ENCODE measurements around the gene AK2.
A peak's percentile ranks its signal among the peaks of the same experiment; 100 is the strongest.
"Not testable (repeated sequence)": the region's sequence is repeated elsewhere in the genome, so short reads cannot be mapped to it uniquely, and the experiment has no call there.

AK2 gene

GRCh38 chr1:33050221-33051076 is 13.8 kb upstream of the AK2 start:
- peak; percentile 97 for DNase-seq (ENCODE audit: low spot score)

- no peak for DNase-seq (ENCODE audit: low spot score)
These were observed 12.7 kb upstream of the AK2 start for GRCh38 chr1:33049371-33049770.

GRCh38 chr1:33048426-33048825 is 11.7 kb upstream of the AK2 start:
- no peak for DNase-seq (ENCODE audit: low spot score)

DNA sequence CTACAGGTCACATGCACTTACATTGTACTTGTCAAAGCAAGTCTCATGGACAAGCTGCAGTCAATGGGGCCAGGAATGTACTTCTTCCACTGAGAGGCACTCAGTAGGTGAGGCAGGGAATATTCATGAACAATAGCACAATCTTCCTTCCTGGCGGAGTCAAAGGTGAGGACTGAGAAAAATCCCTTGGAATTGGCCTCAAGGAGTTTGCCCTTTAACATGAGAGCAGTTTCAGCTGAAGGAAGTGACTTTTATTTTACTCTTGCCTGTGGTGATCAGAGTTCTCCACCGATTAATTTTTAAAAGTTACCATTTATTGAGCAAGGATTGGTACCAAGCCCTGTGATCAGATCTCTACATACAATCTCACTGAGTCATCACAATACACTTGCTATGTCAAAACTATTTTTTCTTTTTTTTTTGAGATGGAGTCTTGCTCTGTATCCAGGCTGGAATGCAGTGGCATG is 11.2 kb upstream of the AK2 start:
- DNase-seq (ENCODE audit: low spot score), result no peak

DNA sequence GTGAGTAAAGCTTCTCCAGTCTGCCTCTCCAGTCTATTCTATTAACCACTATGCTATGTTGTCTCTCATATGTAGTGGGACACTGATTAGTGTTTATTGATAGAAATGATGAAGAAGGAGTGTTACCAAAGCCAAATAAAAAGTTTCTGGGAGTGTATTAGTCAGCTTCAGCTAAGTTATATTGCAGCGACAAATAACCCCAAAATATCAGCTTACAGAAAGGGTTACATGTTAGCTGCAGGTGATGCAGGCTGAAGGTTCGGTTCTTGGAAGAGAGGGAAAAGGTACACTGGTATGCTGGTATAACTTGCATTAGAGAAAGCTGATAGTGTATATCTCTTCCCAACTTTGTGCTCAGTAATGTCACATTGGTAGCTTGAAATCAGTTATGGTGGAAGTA is 10.6 kb upstream of the AK2 start:
- DNase-seq (ENCODE audit: low spot score), result no peak

GRCh38 chr1:33046234-33046633 is 9.6 kb upstream of the AK2 start:
- not testable (repeated sequence) for DNase-seq (ENCODE audit: low spot score)

- DNase-seq (ENCODE audit: low spot score), result no peak
These were observed 9.1 kb upstream of the AK2 start for GRCh38 chr1:33045814-33046213.

DNA sequence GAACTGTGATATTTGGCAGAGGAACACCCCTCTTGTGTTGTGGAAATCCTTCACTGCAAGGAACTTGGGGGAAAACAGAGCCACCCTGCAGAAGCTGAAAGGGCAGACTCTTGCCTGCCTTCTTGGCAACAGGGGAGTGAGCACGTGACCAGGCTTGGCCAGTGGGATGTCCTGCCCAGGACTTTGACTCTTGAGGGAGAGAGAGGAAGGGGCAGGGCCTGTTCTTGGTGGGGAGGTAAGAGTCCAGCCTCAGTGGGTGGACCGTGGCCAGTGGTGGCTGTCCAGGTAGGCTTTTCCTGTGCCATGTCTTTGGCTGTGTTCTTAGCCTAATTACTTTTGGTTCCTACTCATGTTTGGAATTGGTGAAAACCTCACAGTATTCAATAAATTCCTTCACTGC is 8.6 kb upstream of the AK2 start:
- no peak for DNase-seq (ENCODE audit: low spot score)

DNA sequence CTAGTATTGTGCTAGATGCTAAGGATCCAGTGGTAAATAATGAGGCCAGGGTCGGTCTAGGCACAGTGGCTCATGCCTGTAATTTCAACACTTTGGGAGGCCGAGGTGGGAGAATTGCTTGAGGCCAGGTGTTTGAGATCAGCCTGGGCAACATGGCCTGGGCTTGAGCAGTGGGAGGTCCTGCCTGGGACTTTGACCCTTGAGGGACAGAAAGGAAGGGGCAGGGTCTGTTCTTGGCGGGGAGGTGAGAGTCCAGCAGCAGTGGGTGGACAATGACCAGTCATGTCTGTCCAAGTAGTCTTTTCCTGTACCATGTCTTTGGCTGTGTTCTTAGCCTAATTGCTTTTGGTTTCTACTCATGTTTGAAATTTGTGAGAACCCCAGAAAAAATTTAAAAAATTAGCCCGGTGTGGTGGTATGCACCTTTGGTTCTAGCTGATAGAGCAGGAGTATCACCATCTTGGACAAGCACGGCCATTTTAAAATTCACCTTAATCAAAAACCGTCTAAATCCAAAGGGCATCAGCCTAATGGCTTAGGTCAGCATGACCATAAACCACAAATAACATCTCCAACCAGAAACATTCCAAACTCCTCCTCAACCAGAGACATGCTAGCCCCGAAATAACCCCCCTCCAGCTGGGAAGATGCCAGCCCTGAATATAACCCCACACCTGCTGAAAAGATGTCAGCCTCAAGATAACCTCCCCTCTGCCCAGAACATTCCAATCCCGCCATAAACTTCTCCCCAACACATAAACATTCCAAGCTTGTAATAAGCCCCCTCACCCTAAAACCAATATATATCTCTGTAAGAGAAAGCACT is 6.8 kb upstream of the AK2 start:
- no peak for DNase-seq (ENCODE audit: low spot score)

DNA sequence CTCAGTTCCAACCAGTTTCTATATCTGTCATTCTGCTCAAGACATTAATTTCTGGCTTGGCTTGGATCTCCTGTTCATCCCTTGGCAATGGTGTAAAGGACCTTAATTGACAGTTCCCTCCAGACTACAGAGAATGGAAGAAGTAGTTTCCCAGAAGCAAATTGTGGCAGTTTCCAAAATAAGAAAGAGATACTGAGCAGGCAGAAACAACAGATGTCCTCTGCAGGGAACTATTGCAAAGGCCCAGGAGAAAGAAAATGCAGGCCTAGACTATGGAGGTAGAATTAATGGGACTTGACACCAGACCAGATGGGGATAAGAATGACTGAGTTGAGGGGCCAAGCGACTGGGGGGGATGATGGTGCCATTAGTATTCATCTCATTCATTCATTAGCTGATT is 6.1 kb upstream of the AK2 start:
- DNase-seq (ENCODE audit: low spot score), result no peak

DNA sequence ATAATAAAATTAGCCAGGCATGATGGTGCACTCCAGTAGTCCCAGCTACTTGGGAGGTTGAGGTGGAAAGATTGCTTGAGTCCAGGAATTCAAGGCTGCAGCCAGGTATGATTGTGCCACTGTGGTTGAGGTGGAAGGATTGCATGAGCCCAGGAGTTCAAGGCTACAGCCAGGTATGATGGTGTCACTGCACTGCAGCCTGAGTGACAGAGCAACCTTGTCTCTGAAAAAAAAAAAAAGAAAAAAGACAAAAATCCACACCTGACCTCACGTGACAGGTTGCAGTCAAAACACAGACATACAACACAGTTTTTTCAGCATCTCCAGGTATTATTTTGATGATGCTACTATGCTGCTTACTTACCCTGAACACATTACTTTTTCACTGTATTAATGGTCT is 4.3 kb upstream of the AK2 start:
- no peak for DNase-seq (ENCODE audit: low spot score)

GRCh38 chr1:33039840-33040239 is 3.2 kb upstream of the AK2 start:
- DNase-seq (ENCODE audit: low spot score), result no peak

DNA sequence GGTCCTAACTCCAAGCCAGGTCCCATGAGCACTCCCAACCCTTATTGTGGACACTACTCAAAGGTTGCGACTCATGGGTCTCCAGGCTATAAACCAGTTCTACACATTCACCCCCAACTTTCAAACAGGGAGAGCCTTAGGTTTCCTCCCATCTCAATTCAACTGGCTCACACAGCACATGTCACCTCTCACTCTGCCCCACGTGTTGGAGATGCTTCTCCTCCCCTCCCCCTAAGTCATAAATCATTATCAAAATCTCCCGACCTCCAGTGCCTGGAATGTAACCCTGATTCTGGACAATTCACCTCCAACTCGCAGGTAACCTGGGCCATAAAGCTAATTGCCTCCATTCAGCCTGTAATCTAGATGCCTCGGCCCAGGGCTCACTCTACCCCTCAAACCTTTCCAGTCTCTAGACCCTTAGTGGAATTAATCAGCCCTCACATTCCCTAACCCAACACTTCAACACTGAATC is 595 bp downstream of the AK2 start:
- peak; percentile 72 for DNase-seq (ENCODE audit: low spot score)

- DNase-seq (ENCODE audit: low spot score), result no peak
These were observed 4.4 kb downstream of the AK2 start for GRCh38 chr1:33032126-33032869.

DNA sequence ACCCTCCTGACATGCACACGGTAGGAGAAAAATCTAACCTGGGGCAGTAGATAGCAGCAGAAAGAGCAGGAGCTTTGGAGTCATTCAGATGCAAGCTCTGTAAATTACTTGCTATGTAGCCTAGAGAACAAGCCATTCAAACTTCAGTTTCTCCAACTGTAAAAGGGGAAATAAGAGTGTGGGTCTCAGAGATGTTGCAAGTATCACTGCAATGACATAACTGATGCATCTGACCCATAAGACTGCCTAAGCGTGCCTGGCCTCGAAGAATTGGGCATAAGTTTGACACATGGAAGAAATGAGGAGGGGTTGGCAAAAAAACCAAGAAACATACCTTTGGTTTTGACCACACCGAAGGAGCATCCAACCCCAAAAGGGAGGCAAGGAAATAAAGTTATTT is 5.2 kb downstream of the AK2 start:
- no peak for DNase-seq (ENCODE audit: low spot score)

DNA sequence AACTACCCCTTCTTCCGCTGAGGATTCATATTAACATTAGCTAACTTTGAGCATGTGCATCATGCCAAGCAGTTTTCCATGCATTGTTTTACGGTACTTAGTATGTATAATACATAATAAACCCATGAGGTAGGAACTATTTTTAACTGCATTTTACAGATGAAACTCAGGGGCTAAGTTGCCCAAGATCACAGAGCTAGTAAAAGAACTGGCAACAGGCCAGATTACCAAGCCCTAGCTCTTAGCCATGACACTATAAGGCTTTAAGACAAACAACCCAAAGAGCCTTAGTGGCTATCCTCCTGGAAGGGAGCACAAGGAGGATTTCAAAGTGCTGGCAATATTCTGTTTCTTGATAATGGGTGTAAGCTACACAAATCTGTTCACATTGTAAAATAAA is 6.1 kb downstream of the AK2 start:
- no peak for DNase-seq (ENCODE audit: low spot score)

DNA sequence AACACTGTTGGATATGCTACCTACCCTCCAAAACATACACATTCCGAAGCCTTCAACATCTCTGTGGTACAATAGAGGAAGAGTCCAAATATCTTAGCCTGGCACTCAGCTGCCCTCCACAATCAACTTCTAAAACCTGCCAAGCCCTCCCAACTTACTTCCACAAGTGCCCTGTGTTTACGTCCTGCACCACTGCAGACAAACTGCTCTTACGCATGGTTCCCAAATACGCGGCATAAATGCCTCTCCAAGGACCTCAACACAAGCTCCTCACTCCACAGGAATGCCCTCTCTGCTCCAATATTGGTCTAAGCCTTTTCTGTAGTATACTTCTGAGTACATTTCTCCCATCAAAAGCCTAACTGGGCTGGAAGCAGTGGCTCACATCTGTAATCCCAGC is 6.8 kb downstream of the AK2 start:
- DNase-seq (ENCODE audit: low spot score), result no peak

GRCh38 chr1:33029209-33029608 is 7.5 kb downstream of the AK2 start:
- DNase-seq (ENCODE audit: low spot score), result no peak

DNA sequence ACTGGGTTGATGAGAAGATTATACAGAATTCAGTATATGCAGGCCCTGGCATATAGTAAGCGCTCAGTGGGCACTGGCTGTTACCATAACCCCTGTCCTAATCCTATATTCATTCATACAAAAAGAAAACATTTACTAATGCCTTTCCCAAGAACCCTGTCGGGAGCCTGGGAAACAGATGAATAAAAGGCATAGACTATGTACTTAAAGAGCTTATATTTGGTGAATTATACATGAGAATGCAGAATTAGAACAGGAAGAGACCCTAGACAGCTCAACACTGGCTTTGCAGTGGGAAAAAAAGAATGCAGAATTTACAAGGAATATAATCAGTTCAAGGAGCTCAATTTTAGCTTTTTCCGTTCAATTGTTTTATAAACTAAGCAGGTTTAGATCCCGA is 10.9 kb downstream of the AK2 start:
- no peak for DNase-seq (ENCODE audit: low spot score)

GRCh38 chr1:33025180-33025569 is 11.5 kb downstream of the AK2 start:
- no peak for DNase-seq (ENCODE audit: low spot score)

DNA sequence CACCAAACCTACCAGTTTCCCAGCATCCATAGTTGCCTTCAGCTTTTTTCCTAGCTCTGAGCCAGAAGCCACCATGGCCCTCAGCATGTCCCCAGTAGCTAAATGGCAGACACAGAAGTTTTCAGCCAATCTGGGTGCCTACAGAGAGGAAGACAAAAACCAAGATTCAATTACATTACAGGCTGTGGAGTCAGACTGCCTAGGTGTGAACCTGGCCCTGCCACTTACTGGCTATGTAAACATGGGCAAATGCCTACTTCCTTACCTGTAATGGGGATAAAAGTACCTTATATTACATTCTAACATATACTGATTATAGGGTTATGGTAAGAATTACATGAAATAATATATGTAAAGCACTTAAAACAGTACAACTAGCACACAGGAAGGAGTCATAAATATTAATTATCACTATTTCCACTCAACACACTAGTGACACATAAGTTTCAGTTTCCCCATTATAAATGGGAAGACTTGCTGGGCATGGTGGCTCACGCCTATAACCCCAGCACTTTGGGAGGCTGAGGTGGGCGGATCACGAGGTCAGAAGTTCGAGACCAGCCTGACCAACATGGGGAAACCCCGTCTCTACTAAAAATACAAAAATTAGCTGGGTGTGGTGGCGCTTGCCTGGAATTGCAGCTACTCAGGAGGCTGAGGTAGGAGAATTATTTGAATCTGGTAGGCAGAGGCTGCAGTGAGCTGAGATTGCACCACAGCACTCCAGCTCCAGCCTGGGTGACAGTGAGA is 12.1 kb downstream of the AK2 start:
- DNase-seq (ENCODE audit: low spot score), result not testable (repeated sequence)

Data from RKO (cell line).